ENCODE results near the gene PALD1. TPM values are rescaled to one million over a fixed set of nuclear protein-coding genes. Genes with fewer than 3 reads are reported as not detected.

PALD1 gene
- total RNA-seq, 6 donors from 2014 or later: 8.9 to 25.4 (median 13.4) TPM

DNA sequence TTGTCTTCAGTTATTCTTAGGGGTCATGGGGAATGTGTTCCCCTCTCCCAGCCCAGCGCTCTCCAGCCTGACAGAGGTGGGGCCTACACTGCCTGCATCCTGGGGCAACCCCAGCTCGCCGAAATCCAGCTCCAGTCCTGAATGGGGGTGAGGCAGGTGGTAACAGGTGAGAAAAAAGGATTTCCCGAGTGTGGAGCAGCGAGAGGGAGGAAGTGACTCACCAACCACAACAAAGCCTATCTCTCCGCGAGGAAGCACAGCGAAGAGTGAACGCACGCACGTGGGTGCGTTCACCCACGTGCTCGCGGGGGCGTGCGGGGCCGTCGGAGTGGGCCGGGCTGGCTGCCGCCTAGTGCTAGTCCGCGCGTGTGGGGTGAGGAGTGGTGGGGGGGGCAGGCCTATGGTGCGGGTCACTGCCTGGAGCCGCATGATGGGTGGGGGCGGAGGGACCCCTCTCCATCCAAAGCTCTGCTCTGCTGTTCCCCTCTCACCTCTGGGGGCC lies 855 bp upstream of the PALD1 start:
- no peak for TF ChIP-seq POLR2A (IDR thresholded peaks at IDR 0.05)
- TF ChIP-seq POLR2AphosphoS5 (IDR thresholded peaks at IDR 0.05): peak in 1 of 2 donors; percentile 51
- peak in 1 of 2 donors; percentile 42 for ATAC-seq (ENCODE audit: low FRiP score in 2 of 2)
- Histone ChIP-seq H3K4me1 (peaks cover 19 to 56% (median 47%) of the 10 kb centered on the region in 4 donors), H3K36me3 (no peaks in the 10 kb centered on the region), H3K27me3 (peaks cover 0 to 10% (median 1%) of the 10 kb centered on the region in 4 donors), H3K9me3 (no peaks in the 10 kb centered on the region), H3K4me3 (peak overlapping the region; percentile 30 to 75 (median 68)), H3K27ac (peak overlapping the region; percentile 80 to 91 (median 90))
- WGBS, 2 donors: 7 to 42% methylated on average over 5 to 26 of the region's 27 CpGs
- peak in 1 of 2 donors; percentile 90 for DNase-seq

DNA sequence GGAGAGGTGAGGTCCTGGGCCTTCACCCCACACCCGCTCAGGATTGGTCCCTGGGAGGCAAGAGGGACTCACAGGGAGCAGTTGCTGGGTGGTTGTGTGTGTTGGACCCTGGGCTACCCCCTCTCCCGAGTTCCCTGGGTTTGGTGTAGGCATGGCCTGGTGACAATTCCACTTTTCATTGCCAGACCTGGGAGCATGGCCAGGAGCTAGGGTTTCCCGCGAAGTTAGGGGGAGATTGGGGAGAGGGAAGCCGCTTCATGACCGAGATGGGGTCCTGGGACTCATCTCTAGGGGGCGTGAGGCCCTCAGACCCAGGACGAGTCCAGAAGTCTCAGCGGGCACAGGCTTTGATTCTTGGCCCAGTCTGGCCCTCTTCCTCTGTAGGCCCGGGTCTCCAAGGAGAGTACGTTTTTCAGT lies 606 bp downstream of the PALD1 start:
- H3K36me3 ChIP-seq: no peaks in the 10 kb centered on the region
- 43 to 80% methylated on average over 1 to 11 of the region's 11 CpGs for WGBS, 2 donors
- DNase-seq: no peak
- peak overlapping the region; percentile 80 to 91 (median 90) for H3K27ac ChIP-seq
- H3K4me1 ChIP-seq: peaks cover 32 to 69% (median 58%) of the 10 kb centered on the region in 4 donors
- peak overlapping the region; percentile 30 to 75 (median 68) for H3K4me3 ChIP-seq
- no peak for TF ChIP-seq EP300 (IDR thresholded peaks at IDR 0.05)
- H3K27me3 ChIP-seq: peaks cover 0 to 10% (median 1%) of the 10 kb centered on the region in 4 donors
- no peaks in the 10 kb centered on the region for H3K9me3 ChIP-seq
- ATAC-seq (ENCODE audit: low FRiP score in 2 of 2): no peak

DNA sequence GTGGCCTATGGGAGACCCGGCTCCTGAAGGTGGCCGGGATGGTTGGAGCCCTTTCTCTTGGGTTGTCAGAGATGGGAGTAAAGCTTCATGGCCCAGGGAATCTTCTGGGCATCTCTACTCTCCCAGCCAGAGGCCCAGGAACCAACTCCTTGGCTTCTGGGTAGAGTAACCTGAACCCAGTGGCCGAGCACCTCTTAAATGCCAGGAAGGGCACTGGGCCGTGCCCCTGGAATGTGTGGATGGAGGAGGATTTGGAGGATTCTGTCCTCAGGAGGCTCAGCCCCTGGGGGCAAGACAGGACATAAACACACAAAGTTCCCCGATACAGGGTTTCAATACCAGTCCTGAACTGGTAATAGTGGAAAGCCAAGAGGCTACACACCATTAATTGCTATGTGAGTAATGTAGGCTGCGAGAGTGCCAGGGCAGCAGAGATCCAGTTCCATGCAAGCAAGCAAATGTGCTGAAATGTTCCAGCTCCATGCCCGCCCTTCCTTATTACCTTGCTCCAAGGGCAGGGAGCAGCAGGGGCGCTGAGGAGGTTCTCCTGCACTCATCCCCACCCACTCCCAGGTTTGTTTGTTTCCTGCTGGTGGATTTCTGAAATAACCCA lies 1.2 kb downstream of the PALD1 start:
- DNase-seq (no peak), ATAC-seq (ENCODE audit: low FRiP score in 2 of 2) (no peak)
- H3K4me3 ChIP-seq: peak overlapping the region; percentile 30 to 75 (median 68)
- peak overlapping the region; percentile 80 to 91 (median 90) for H3K27ac ChIP-seq
- no peaks in the 10 kb centered on the region for H3K9me3 ChIP-seq
- no peak for TF ChIP-seq EP300 (IDR thresholded peaks at IDR 0.05)
- TF ChIP-seq POLR2A (IDR thresholded peaks at IDR 0.05): no peak
- TF ChIP-seq, protein P1, sequence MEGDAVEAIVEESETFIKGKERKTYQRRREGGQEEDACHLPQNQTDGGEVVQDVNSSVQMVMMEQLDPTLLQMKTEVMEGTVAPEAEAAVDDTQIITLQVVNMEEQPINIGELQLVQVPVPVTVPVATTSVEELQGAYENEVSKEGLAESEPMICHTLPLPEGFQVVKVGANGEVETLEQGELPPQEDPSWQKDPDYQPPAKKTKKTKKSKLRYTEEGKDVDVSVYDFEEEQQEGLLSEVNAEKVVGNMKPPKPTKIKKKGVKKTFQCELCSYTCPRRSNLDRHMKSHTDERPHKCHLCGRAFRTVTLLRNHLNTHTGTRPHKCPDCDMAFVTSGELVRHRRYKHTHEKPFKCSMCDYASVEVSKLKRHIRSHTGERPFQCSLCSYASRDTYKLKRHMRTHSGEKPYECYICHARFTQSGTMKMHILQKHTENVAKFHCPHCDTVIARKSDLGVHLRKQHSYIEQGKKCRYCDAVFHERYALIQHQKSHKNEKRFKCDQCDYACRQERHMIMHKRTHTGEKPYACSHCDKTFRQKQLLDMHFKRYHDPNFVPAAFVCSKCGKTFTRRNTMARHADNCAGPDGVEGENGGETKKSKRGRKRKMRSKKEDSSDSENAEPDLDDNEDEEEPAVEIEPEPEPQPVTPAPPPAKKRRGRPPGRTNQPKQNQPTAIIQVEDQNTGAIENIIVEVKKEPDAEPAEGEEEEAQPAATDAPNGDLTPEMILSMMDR (IDR thresholded peaks at IDR 0.05): no peak
- TF ChIP-seq POLR2AphosphoS5 (IDR thresholded peaks at IDR 0.05): no peak
- H3K4me1 ChIP-seq: peaks cover 37 to 69% (median 58%) of the 10 kb centered on the region in 4 donors
- no peaks in the 10 kb centered on the region for H3K36me3 ChIP-seq
- 49 to 65% methylated on average over 6 to 8 of the region's 8 CpGs for WGBS, 2 donors
- H3K27me3 ChIP-seq: peaks cover 0 to 10% (median 1%) of the 10 kb centered on the region in 4 donors

DNA sequence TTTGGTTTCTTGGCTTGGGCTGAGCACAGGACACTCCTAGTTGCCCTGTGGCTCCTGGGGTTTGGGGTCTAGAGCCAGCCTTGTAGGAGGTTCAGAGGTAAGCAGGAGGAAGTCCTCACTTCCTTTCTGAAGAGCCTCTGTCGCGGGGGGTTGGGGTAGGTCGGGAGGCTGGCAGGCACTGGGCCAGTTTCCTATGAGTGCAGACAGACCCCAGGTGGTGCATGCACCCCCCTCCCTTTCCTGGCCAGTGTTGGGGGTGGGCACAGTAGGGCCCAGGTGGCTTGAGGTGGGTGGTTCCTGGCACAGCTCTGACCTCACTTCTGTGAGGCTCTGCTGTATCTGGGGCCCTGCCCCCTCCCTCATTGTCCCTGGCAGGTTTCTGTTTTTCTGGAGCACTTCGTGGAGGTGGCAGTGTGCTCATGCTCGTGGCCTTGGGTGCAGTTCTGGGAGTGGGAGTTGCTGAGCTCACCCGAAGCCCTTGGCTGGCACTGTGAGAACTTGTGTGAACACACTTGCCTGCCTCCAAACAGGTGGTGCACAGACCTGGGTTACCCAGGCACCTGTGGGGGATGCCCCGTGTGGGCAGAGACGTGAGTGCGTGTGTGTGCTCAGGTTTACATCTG lies 1.8 kb downstream of the PALD1 start:
- peak overlapping the region; percentile 30 to 75 (median 68) for H3K4me3 ChIP-seq
- DNase-seq: no peak
- no peaks in the 10 kb centered on the region for H3K9me3 ChIP-seq
- ATAC-seq (ENCODE audit: low FRiP score in 2 of 2): no peak
- H3K36me3 ChIP-seq: peaks cover 0 to under 1% (median 0%) of the 10 kb centered on the region in 4 donors
- peaks cover 40 to 69% (median 58%) of the 10 kb centered on the region in 4 donors for H3K4me1 ChIP-seq
- peak overlapping the region; percentile 80 to 91 (median 90) for H3K27ac ChIP-seq
- TF ChIP-seq, protein P1 (IDR thresholded peaks at IDR 0.05): no peak
- no peak for TF ChIP-seq POLR2AphosphoS5 (IDR thresholded peaks at IDR 0.05)
- TF ChIP-seq EP300 (IDR thresholded peaks at IDR 0.05): no peak
- no peak for TF ChIP-seq POLR2A (IDR thresholded peaks at IDR 0.05)
- WGBS, 2 donors: 30 to 46% methylated on average over 4 to 9 of the region's 9 CpGs
- H3K27me3 ChIP-seq: peaks cover 0 to 10% (median 1%) of the 10 kb centered on the region in 4 donors

DNA sequence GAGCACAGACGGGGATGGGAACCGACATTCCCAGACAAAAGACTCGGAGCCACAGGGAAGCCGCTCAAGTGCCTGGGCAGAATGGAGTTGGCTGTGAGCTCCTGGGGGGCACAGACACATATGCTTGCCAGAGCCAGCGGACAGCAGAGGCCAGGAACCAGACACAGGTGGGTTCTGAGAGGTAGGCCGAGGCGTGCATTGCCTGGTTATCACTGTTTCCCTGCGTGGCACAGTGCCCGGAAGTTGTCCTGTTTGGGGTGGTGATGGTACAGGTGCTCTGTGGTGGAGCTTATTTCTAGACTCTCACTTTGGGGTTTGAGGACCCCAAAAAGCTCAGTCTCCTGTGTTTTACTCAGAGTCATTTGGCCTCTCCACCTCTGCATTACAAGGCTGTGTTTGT lies 2.5 kb downstream of the PALD1 start:
- TF ChIP-seq POLR2AphosphoS5 (IDR thresholded peaks at IDR 0.05): no peak
- no peak for TF ChIP-seq POLR2A (IDR thresholded peaks at IDR 0.05)
- TF ChIP-seq, protein P1 (IDR thresholded peaks at IDR 0.05): no peak
- no peak for TF ChIP-seq EP300 (IDR thresholded peaks at IDR 0.05)
- no peaks in the 10 kb centered on the region for H3K9me3 ChIP-seq
- 71 to 87% methylated on average over 9 of the region's 9 CpGs for WGBS, 2 donors
- H3K36me3 ChIP-seq: peaks cover 0 to 8% (median 3%) of the 10 kb centered on the region in 4 donors
- H3K4me3 ChIP-seq: peak overlapping the region in 1 of 4 donors; percentile 75
- DNase-seq (no peak), ATAC-seq (ENCODE audit: low FRiP score in 2 of 2) (no peak)
- peak overlapping the region; percentile 80 to 91 (median 90) for H3K27ac ChIP-seq
- H3K4me1 ChIP-seq: peaks cover 48 to 69% (median 58%) of the 10 kb centered on the region in 4 donors
- peaks cover 0 to 10% (median 1%) of the 10 kb centered on the region in 4 donors for H3K27me3 ChIP-seq

Measured in upper lobe of left lung (tissue), 6 donors.